ENCODE data around the gene ABLIM3.

GRCh38 chr5:149118463-149118862 lies 22.8 kb upstream of the ABLIM3 start:
- TF ChIP-seq PATZ1 (CRISPR knock-in tag; IDR thresholded peaks at IDR 0.05; ENCODE audit: borderline replicate concordance) (no peak), ZNF8 (CRISPR knock-in tag; IDR thresholded peaks at IDR 0.05) (no peak)

Measured in SK-N-SH treated with all-trans-retinoic acid at 6 μM for 48 hours (cell line).